ENCODE results near the gene TOP3B.

- TF ChIP-seq CTCF (IDR thresholded peaks at IDR 0.05): no peak
- TF ChIP-seq POLR2A (IDR thresholded peaks at IDR 0.05; ENCODE audit: low read depth): no peak
- no peak for TF ChIP-seq EP300 (IDR thresholded peaks at IDR 0.05)
These were observed 43.7 kb upstream of the TOP3B start for GRCh38 chr22:22026157-22026831.

Data from esophagus muscularis mucosa (tissue), 4 donors.